ENCODE measurements around the gene ZNF559. TPM values are rescaled to one million over a fixed set of nuclear protein-coding genes. Genes with fewer than 3 reads are reported as not detected.
"Not testable (repeated sequence)": the region's sequence is repeated elsewhere in the genome, so short reads cannot be mapped to it uniquely, and the experiment has no call there.

Gene ZNF559
- total RNA-seq (2021; ENCODE audit: unreplicated experiment) (10.9 TPM), Bru-seq, nascent RNA (percentile 67 among the genes with signal in this experiment), BruChase-seq, experiment 1, labeled RNA remaining after a 6-hour chase (percentile 83 among the genes with signal in this experiment), BruChase-seq, experiment 2, labeled RNA remaining after a 2-hour chase (percentile 86 among the genes with signal in this experiment)
- polyA plus RNA-seq (2012), result 7.7 and 8.8 TPM in 2 replicates
- long read RNA-seq, partial matches to known transcripts, result 2 of 16 reads
- long read RNA-seq, other reads (novel, unspliced or antisense), result 7 of 16 reads

DNA sequence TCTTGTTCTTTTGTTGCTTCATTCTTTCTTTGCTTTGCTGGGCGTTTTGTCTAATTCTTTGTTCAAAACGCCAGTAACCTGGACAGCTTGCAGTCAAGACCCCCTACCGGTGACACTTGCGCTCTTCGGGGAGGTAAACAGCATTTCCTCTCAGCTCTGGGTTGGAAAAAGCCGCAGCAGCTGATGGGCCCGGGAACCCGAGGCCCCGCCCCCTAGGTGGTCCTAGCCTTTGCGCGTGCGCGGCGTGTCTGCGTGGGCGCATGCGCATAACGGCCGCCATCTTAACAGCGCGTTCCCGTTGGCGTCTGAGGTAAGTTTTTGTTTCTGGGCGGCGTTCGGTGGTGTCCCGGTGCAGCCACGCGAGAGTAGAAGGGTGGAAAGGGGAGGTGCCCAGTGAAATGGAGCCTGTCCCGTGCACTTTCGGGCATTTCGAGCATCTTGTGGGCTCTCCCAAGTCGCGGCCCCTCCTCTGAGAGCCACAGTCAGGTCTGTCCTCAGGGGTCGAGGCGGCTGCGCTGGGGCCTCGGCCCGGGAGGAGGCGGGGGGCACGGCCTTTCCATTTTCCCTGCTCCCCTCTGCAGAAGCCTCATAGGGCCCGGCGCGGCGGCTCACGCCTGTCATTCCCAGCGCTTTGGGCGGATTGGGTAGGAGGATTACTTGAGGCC is at the start of gene ZNF559:
Gene ZNF559, plus strand, starts transcription at position 261 of the 665 bp plus-strand sequence. CDS start 14,371 bp downstream, outside the sequence.
- H4K20me1 ChIP-seq (ENCODE audit: insufficient read depth), result no peaks in the 10 kb centered on the region
- ChIA-PET POLR2A (no interaction called here), CTCF (interaction anchor here (0.8 to 1.1 kb wide), 2 partner anchors 11 to 14 kb away, joined by 3 to 4 read pairs; partner anchors contain the start of gene ZNF699), RAD21 (ENCODE audit: low non-redundant PET in 1 of 2, low total read pairs in 2 of 2, uncharacterized antibody in 2 of 2, unreplicated experiment in 2 of 2) (no interaction called here)
- DNase-seq (ENCODE audit: low read depth, low spot score), result peak; percentile 89
- TF ChIP-seq, protein P1, sequence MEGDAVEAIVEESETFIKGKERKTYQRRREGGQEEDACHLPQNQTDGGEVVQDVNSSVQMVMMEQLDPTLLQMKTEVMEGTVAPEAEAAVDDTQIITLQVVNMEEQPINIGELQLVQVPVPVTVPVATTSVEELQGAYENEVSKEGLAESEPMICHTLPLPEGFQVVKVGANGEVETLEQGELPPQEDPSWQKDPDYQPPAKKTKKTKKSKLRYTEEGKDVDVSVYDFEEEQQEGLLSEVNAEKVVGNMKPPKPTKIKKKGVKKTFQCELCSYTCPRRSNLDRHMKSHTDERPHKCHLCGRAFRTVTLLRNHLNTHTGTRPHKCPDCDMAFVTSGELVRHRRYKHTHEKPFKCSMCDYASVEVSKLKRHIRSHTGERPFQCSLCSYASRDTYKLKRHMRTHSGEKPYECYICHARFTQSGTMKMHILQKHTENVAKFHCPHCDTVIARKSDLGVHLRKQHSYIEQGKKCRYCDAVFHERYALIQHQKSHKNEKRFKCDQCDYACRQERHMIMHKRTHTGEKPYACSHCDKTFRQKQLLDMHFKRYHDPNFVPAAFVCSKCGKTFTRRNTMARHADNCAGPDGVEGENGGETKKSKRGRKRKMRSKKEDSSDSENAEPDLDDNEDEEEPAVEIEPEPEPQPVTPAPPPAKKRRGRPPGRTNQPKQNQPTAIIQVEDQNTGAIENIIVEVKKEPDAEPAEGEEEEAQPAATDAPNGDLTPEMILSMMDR (IDR thresholded peaks at IDR 0.05 in 2 of 3, conservative IDR thresholded peaks at IDR 0.05 in 1 of 3; ENCODE audit: borderline replicate concordance in 1 of 3, insufficient read depth in 1 of 3, low read depth in 2 of 3, low read length in 2 of 3), result peak in 2 of 3 experiments; percentile 47 to 50; a peak in 4 of 6 replicates
- TF ChIP-seq, protein P2, sequence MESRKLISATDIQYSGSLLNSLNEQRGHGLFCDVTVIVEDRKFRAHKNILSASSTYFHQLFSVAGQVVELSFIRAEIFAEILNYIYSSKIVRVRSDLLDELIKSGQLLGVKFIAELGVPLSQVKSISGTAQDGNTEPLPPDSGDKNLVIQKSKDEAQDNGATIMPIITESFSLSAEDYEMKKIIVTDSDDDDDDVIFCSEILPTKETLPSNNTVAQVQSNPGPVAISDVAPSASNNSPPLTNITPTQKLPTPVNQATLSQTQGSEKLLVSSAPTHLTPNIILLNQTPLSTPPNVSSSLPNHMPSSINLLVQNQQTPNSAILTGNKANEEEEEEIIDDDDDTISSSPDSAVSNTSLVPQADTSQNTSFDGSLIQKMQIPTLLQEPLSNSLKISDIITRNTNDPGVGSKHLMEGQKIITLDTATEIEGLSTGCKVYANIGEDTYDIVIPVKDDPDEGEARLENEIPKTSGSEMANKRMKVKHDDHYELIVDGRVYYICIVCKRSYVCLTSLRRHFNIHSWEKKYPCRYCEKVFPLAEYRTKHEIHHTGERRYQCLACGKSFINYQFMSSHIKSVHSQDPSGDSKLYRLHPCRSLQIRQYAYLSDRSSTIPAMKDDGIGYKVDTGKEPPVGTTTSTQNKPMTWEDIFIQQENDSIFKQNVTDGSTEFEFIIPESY (IDR thresholded peaks at IDR 0.05; ENCODE audit: extremely low read depth, insufficient replicate concordance, low read length), result peak; percentile 89
- TF ChIP-seq YY1 (IDR thresholded peaks at IDR 0.05; ENCODE audit: extremely low read depth, insufficient replicate concordance, low read depth, low read length) (peak; percentile 89), EGR1 (IDR thresholded peaks at IDR 0.05; ENCODE audit: low read depth) (peak; percentile 44; the same call in 1 of the 2 replicates), ZFX (IDR thresholded peaks at IDR 0.05) (peak; percentile 36; the same call in 1 of the 2 replicates), POLR2AphosphoS5 (IDR thresholded peaks at IDR 0.05; ENCODE audit: low read depth, low read length) (peak; percentile 55; the same call in 1 of the 2 replicates), SP1 (IDR thresholded peaks at IDR 0.05; ENCODE audit: low read depth) (no peak), TCF7L2 (IDR thresholded peaks at IDR 0.05; ENCODE audit: borderline replicate concordance, extremely low read depth, insufficient read depth, insufficient read length) (no peak)
- TF ChIP-seq, protein P3, sequence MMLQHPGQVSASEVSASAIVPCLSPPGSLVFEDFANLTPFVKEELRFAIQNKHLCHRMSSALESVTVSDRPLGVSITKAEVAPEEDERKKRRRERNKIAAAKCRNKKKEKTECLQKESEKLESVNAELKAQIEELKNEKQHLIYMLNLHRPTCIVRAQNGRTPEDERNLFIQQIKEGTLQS (IDR thresholded peaks at IDR 0.05), result no peak
- TF ChIP-seq, protein P4, sequence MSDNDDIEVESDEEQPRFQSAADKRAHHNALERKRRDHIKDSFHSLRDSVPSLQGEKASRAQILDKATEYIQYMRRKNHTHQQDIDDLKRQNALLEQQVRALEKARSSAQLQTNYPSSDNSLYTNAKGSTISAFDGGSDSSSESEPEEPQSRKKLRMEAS (IDR thresholded peaks at IDR 0.05), result peak; percentile 59; the same call in 1 of the 2 replicates
- no TSS peak for BruUV-seq (replicated peaks)
- no peaks in the 10 kb centered on the region for H3K27me3 ChIP-seq (ENCODE audit: insufficient read depth, low read length)
- H3K9me3 ChIP-seq (ENCODE audit: control insufficient read depth in 1 of 2, insufficient read depth in 1 of 2, low read depth in 1 of 2, low read length in 2 of 2), result peaks cover 11 to 30% of the 10 kb centered on the region in 2 experiments; a peak in 2 of 4 replicates
- H3K4me3 ChIP-seq (replicated peaks in 1 of 2; ENCODE audit: low read depth in 1 of 2, low read length in 2 of 2), result peak within 1 kb of the TSS; percentile 73 to 80
- H3K9ac ChIP-seq (ENCODE audit: low read length), result peak within 1 kb of the TSS; percentile 68
- intact Hi-C loops (cut with micrococcal nuclease), result loop anchor here (1.0 to 10.0 kb wide), 3 partner anchors 15 to 351 kb away; partner anchors contain the start of genes ZNF121, ZNF562 and ZNF699
- H3K36me3 ChIP-seq (ENCODE audit: control insufficient read depth in 1 of 2, insufficient read depth in 2 of 2, low read length in 2 of 2), result peaks cover 0 to 3% of the 10 kb centered on the region in 2 experiments; a peak in 1 of 4 replicates
- no peaks in the 10 kb centered on the region for H3K9me2 ChIP-seq (ENCODE audit: insufficient read depth)
- H3K79me2 ChIP-seq (ENCODE audit: insufficient read depth, low read length), result peaks cover 10% of the 10 kb centered on the region; the same call in 1 of the 2 replicates
- peak within 1 kb of the TSS; percentile 97 for H2AFZ ChIP-seq (ENCODE audit: low read depth, low read length, poor library complexity, severe bottlenecking)
- H3K27ac ChIP-seq (ENCODE audit: low read depth, low read length), result peak within 1 kb of the TSS; percentile 80
- H3K4me1 ChIP-seq (ENCODE audit: control insufficient read depth in 1 of 2, insufficient read depth in 2 of 2, low read length in 2 of 2), result peaks cover 0 to 16% of the 10 kb centered on the region in 2 experiments; a peak in 2 of 4 replicates
- ATAC-seq, result peak; percentile 98
- H3K4me2 ChIP-seq (ENCODE audit: low read length), result peak within 1 kb of the TSS; percentile 92

DNA sequence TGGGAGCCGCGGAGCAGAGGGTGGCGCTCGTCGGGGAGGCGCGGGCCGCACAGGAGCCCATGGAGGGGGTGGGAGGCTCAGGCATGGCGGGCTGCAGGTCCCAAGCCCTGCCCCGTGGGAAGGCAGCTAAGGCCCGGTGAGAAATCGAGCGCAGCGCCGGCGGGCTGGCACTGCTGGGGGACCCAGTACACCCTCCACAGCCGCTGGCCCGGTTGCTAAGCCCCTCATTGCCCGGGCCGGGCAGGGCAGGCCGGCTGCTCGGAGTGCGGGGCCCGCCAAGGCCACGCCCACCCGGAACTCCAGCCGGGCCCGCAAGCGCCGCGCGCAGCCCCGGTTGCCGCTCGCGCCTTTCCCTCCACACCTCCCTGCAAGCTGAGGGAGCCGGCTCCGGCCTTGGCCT is 40.5 kb upstream of the ZNF559 start:
- BruUV-seq (replicated peaks); H3K9me2 ChIP-seq (ENCODE audit: insufficient read depth); POLR2A ChIA-PET; H3K79me2 ChIP-seq (ENCODE audit: insufficient read depth, low read length); H3K9ac ChIP-seq (ENCODE audit: low read length); H3K4me2 ChIP-seq (ENCODE audit: low read length); H3K4me3 ChIP-seq (replicated peaks in 1 of 2; ENCODE audit: low read depth in 1 of 2, low read length in 2 of 2); DNase-seq (ENCODE audit: low read depth, low spot score); H2AFZ ChIP-seq (ENCODE audit: low read depth, low read length, poor library complexity, severe bottlenecking); ATAC-seq; H3K27ac ChIP-seq (ENCODE audit: low read depth, low read length); RAD21 ChIA-PET (ENCODE audit: low non-redundant PET in 1 of 2, low total read pairs in 2 of 2, uncharacterized antibody in 2 of 2, unreplicated experiment in 2 of 2); H4K20me1 ChIP-seq (ENCODE audit: insufficient read depth); intact Hi-C loops (cut with micrococcal nuclease); H3K27me3 ChIP-seq (ENCODE audit: insufficient read depth, low read length); H3K36me3 ChIP-seq (ENCODE audit: control insufficient read depth in 1 of 2, insufficient read depth in 2 of 2, low read length in 2 of 2); CTCF ChIA-PET; H3K9me3 ChIP-seq (ENCODE audit: control insufficient read depth in 1 of 2, insufficient read depth in 1 of 2, low read depth in 1 of 2, low read length in 2 of 2); H3K4me1 ChIP-seq (ENCODE audit: control insufficient read depth in 1 of 2, insufficient read depth in 2 of 2, low read length in 2 of 2): not testable (repeated sequence)
